ENCODE data around the gene APMAP.
"Not testable (repeated sequence)": the region's sequence is repeated elsewhere in the genome, so short reads cannot be mapped to it uniquely, and the experiment has no call there.

Gene APMAP

DNA sequence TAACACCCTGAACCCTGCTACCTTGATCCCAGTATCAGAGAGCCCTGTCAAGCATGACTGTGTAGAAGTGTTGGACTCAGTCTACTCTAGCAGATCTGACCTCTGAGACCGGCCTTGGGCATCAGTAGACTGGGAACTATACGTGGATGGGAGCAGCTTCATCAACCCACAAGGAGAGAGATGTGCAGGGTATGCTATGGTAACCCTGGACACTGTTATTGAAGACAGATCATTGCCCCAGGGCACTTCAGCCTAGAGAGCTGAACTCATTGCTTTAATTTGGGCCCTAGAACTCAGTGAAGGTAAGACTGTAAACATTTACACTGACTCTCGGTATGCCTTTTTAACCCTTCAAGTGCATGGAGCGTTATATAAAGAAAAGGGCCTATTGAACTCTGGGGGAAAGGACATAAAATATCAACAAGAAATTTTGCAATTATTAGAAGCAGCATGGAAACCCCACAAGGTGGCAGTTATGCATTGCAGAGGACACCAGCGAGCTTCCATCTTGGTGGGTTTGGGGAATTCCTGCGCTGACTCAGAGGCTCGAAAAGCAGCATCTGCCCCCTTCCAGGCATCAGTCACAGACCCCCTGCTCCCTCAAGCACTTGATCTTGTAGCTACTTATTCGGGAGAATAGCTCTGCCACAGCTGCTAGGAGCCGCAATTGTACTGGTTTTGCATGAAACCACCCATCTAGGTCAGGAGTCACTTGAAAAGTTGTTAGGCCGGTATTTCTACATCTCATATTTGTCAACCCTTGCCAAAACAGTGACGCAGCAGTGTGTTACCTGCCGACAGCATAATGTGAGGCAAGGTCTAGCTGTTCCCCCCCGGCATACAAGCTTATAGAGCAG is 62.5 kb downstream of the APMAP start:
- DNase-seq = not testable (repeated sequence)

GRCh38 chr20:24929259-24929658 is 63.3 kb downstream of the APMAP start:
- not testable (repeated sequence) for DNase-seq

GRCh38 chr20:24920706-24921105 is 71.8 kb downstream of the APMAP start:
- DNase-seq = not testable (repeated sequence)

DNA sequence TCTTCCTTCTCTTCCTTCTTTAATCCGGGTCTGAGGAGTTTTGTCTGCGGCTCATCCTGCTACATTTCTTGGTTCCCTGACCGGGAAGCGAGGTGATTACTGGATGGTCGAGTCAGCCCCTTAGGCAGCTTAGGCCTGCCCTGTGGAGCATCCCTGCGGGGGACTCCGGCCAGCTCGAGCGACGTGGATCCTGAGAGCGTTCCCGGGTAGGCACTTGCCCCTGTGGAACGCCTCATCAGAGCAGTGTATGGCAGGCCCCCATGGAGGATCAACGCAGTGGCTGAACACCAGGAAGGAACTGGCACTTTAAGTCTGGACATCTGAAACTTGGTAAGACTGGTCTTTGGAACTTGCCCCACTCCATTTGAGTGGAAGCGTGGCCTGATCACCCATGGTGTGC is 72.9 kb downstream of the APMAP start:
- not testable (repeated sequence) for DNase-seq

DNA sequence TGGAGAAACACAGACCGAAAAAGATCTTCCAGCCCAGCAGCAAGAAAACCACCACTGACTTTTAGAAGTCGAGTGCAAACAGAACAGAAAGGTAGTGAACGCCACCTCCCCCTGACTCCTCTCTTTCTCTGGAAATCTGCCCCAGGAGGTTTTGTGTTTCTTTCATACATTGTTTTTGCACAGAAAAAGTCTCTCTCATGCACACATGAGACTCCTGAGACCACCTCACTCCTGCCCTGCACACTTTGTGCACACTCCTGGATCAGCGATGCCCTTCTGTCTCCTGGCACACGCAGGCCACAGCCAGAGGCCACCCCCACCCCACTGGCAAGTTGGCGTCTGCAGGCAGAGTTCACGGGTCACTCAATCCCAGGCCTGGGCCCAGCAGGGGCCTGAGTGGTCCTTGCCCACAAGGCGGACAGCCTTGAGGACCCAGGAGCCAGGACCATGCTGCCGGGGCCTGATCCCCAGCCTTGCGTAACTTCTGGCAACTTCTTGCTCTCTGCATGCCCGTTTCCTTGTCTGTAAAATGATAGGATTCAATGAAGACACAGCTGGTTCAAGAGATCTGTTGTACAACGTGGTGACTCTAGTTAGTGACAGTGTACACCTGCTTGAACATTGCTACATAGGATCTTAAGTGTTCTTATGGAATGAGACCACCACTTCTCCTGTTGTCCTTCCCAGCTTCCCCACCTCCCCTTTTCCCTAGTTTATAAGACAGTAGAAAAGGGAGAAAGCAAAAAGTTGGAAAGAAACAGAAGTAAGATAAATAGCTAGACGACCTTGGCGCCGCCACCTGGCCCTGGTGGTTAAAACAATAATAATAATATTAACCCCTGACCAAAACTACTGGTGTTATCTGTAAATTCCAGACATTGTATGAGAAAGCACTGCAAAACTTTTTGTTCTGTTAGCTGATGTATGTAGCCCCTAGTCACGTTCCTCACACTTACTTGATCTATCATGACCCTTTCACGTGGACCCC is 73.7 kb downstream of the APMAP start:
- DNase-seq = no peak

GRCh38 chr20:24917797-24918578 is 74.6 kb downstream of the APMAP start:
- peak; percentile 4 to 69 for DNase-seq

- DNase-seq = no peak
Measured at GRCh38 chr20:24917056-24917455, 75.5 kb downstream of the APMAP start.

GRCh38 chr20:24916412-24916811 is 76.1 kb downstream of the APMAP start:
- no peak for DNase-seq

DNA sequence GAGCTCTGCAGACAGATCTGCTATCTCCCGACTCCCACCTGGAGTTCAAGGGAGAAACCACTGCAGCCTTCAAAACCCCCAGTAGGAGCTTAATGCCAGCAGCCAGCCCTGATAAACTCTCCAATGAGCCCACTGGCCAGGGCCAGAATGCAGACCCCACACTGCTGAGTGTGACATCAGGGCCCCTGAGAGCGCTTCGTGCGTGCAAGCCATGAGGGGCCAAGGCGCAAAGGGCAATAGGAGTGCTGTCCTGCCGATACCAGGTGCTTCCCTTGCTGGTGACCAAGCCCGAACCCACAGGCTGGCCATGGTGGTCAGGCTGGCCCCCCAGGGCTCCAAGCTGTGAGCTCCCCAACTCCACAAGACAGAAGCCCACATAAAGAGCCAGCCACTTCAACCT is 76.7 kb downstream of the APMAP start:
- DNase-seq = no peak

- DNase-seq = no peak
Measured at GRCh38 chr20:24915440-24915839, 77.1 kb downstream of the APMAP start.

DNA sequence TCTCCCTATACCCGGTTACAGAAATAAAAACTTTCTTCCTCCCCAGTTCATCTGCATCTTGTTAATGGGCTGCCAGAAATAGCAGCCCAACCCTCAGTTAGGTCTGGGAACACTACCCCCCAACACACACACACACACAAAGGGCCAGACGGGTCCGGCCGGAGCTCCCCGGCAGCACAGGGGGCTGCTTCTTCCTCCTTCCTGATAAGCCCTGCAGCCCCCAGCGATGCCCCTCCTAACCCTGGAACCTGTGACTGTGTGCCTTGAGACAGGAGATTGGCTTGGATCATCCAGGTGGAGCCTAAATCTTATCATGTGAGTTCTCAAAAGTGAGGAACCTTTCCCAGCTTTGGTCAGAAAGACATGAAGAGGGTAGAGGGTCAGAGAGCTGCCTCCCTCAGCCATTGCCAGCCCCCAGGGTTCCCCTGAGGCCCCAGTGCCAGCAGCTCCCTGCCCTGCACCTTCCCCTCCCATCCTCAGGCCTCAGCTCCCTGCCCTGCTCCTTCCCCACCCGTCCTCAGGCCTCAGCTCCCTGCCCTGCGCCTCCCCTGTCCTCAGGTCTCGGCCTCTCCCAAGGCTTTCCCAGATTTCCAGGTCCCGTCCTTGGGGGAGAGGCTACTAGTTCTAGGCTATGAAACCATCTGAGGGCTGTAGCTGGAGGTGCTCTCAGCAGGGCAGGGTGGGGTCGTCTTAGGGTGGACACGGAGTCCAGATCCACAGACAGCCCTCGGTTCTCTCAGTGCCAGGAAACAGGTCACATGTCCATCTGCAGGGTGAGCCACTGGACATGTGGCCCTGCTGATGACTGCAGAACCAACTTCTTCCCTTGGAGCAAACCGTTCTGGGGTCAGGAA is 77.9 kb downstream of the APMAP start:
- DNase-seq = no peak

DNA sequence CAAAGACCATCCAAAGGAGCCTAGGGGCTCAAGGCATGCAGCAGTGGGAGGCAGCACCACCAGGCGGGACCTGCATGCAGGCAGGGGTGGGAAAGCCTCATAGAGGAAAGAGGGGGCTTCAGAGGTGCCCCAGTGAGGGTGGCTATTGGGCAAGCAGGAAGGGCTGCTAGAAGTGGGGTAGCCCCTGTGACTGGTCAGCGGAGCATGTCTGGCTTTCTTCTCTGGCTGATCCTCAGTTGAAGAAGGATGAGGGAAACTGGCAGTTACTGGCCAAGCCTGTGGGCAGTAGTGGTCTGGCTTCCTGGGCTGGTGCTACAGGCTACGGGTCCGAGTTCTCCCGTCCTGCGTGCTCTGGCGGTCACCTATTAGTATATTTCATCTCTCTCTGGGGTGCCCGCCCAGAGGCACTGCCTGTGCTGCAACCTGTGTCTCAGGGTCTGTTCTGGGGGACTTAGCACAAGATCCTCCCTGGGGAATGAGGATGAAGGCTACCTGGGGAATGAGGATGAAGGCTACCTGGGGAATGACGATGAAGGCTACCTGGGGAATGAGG is 79.4 kb downstream of the APMAP start:
- DNase-seq = no peak
